ENCODE measurements around the gene TOP3B.

The TOP3B gene

GRCh38 chr22:21929253-21929652 lies 53.3 kb downstream of the TOP3B start:
- H3K27me3 ChIP-seq, result no peaks in the 10 kb centered on the region
- no peak overlapping the region for H3K27ac ChIP-seq
- H3K4me3 ChIP-seq, result no peak overlapping the region
- peaks cover 21 to 83% (median 70%) of the 10 kb centered on the region in 3 donors for H3K36me3 ChIP-seq
- DNase-seq, result no peak
- H3K4me1 ChIP-seq, result no peaks in the 10 kb centered on the region
- intact Hi-C loops (cut with DNase I; ENCODE audit: low total_unique reads), result no loop called here
- TF ChIP-seq, protein P1, sequence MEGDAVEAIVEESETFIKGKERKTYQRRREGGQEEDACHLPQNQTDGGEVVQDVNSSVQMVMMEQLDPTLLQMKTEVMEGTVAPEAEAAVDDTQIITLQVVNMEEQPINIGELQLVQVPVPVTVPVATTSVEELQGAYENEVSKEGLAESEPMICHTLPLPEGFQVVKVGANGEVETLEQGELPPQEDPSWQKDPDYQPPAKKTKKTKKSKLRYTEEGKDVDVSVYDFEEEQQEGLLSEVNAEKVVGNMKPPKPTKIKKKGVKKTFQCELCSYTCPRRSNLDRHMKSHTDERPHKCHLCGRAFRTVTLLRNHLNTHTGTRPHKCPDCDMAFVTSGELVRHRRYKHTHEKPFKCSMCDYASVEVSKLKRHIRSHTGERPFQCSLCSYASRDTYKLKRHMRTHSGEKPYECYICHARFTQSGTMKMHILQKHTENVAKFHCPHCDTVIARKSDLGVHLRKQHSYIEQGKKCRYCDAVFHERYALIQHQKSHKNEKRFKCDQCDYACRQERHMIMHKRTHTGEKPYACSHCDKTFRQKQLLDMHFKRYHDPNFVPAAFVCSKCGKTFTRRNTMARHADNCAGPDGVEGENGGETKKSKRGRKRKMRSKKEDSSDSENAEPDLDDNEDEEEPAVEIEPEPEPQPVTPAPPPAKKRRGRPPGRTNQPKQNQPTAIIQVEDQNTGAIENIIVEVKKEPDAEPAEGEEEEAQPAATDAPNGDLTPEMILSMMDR (IDR thresholded peaks at IDR 0.05), result no peak
- no peaks in the 10 kb centered on the region for H3K9me3 ChIP-seq

GRCh38 chr22:21928048-21928447 lies 54.5 kb downstream of the TOP3B start:
- no peak for DNase-seq
- intact Hi-C loops (cut with DNase I; ENCODE audit: low total_unique reads), result no loop called here
- H3K27ac ChIP-seq, result no peak overlapping the region
- no peaks in the 10 kb centered on the region for H3K27me3 ChIP-seq
- no peaks in the 10 kb centered on the region for H3K9me3 ChIP-seq
- H3K4me3 ChIP-seq, result no peak overlapping the region
- TF ChIP-seq, protein P1 (IDR thresholded peaks at IDR 0.05), result no peak
- no peaks in the 10 kb centered on the region for H3K4me1 ChIP-seq
- H3K36me3 ChIP-seq, result peaks cover 21 to 82% (median 68%) of the 10 kb centered on the region in 3 donors

DNA sequence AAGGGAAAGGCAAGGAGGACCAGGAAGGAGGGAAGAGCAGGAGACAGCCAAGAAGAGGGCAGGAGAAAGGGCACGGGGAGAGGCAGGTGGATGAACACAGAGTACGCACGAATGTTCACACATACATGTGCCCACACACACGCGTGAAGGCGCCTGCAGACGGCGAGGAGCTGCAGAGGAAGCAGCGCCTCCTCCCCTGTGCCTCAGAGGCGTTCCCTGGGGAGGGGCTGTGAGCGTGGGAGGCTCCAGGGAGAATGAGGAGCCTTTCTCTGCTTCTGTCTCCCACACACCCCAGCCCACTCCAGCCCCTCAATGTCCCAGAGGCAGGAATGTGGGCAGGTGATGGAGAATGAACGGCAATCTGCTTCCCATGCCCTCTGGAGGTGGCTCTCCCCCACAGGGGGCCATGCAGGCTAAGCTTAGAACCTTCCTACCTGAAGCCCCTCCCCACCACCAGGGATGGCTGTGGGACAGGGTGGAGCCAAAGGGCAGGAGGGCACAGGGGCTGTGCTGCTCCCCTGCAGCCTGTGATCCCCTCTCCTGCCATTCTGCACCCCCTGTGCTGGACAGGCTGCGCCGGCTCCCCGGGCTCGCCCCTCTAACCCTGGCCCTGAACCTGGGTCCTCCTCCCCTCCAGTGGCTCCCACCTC lies 55.3 kb downstream of the TOP3B start:
- no peak overlapping the region for H3K4me3 ChIP-seq
- H3K36me3 ChIP-seq, result peaks cover 18 to 82% (median 68%) of the 10 kb centered on the region in 3 donors
- H3K9me3 ChIP-seq, result no peaks in the 10 kb centered on the region
- H3K4me1 ChIP-seq, result no peaks in the 10 kb centered on the region
- DNase-seq, result no peak
- no peak overlapping the region for H3K27ac ChIP-seq
- intact Hi-C loops (cut with DNase I; ENCODE audit: low total_unique reads), result no loop called here
- H3K27me3 ChIP-seq, result no peaks in the 10 kb centered on the region
- TF ChIP-seq, protein P1 (IDR thresholded peaks at IDR 0.05), result no peak

DNA sequence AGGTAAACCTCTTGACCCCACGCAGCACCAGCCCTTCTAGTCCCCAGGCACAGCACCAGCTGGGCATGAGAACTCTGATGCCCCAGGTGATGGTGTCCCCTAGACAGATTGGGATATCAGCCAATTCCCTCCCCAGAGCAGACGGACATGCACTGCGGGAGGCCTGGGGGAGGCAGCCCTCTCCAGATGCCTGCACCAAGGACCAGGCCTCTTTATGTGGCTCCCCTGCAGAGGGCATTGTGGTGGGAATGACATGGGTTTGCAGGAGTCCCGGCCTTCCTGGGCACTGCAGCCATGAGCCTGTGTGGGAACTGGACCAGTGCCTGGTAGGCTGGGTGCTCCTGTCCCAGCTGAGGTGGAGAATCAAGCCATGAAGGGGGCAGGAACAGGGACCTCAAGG lies 55.9 kb downstream of the TOP3B start:
- intact Hi-C loops (cut with DNase I; ENCODE audit: low total_unique reads), result no loop called here
- no peaks in the 10 kb centered on the region for H3K9me3 ChIP-seq
- no peaks in the 10 kb centered on the region for H3K4me1 ChIP-seq
- TF ChIP-seq, protein P1 (IDR thresholded peaks at IDR 0.05), result no peak
- H3K36me3 ChIP-seq, result peaks cover 18 to 80% (median 64%) of the 10 kb centered on the region in 3 donors
- H3K27me3 ChIP-seq, result no peaks in the 10 kb centered on the region
- no peak for DNase-seq
- H3K27ac ChIP-seq, result no peak overlapping the region
- H3K4me3 ChIP-seq, result no peak overlapping the region

DNA sequence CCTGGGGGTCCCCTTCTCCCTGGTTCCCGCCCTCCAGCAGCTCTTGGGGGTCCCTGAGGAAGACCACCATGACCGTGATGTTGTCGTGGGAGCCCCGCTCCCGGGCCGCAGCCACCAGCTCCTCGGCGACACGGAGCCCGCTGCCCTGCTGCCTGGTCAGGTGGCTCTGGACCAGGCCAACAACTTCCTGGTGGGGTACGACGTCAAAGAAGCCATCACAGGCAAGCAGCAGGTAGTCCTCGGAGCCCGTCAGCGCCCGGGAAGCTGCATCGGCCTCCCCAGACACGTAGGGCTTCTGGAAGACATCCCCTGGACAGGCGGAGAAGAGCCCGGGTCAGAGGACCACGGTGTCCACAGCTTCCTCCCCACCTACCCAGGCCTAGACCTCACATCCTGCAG lies 59.4 kb downstream of the TOP3B start:
- Histone ChIP-seq H3K27ac (no peak overlapping the region), H3K4me1 (no peaks in the 10 kb centered on the region), H3K4me3 (no peak overlapping the region), H3K9me3 (no peaks in the 10 kb centered on the region), H3K36me3 (peaks cover 0 to 69% (median 33%) of the 10 kb centered on the region in 3 donors), H3K27me3 (no peaks in the 10 kb centered on the region)
- intact Hi-C loops (cut with DNase I; ENCODE audit: low total_unique reads), result no loop called here
- TF ChIP-seq, protein P1 (IDR thresholded peaks at IDR 0.05), result no peak
- no peak for DNase-seq

Measured in tibial artery (tissue), 4 donors.